HEK293 (cell line): ENCODE results near the gene SETD3.

Source experiments
- CTCF ChIA-PET: fragments of 350-600 bp; formaldehyde crosslinking; extraction: SDS; loops from one replicate; lab custom pipeline; 2021; ENCODE audit warnings: antibody characterized with exemption; lab: Yijun Ruan, JAX
- POLR2A ChIA-PET: fragments of 300-600 bp; formaldehyde crosslinking; extraction: SDS; loops from one replicate; lab custom pipeline; 2020; ENCODE audit warnings: antibody characterized with exemption, inconsistent platforms; lab: Yijun Ruan, JAX
- H3K27ac ChIP-seq: fragments of 200-500 bp; sonication (Bioruptor generic); 2 replicates; pipeline ENCODE4 v1.5.1; 2014; ENCODE audit warnings: low read depth, low read length, control low read depth, inconsistent platforms; ENCODE audit errors: extremely low read depth
- H3K36me3 ChIP-seq, 2 experiments: fragments of 200-500 bp in 1 of 2; sonication (Bioruptor generic) in 1 of 2; 1 replicate in 1 of 2; 2 replicates in 1 of 2; pipeline ENCODE4 v1.5.1; 2014 to 2017; ENCODE audit warnings: inconsistent platforms in 2 of 2, low read length in 2 of 2; ENCODE audit not compliant: control insufficient read depth in 2 of 2, insufficient read depth in 1 of 2
- H3K4me1 ChIP-seq: fragments of 200-500 bp; sonication (Bioruptor generic); 2 replicates; pipeline ENCODE4 v1.5.1; 2014; ENCODE audit warnings: mild to moderate bottlenecking, low read length, inconsistent platforms; ENCODE audit not compliant: control insufficient read depth, insufficient read depth
- H3K4me3 ChIP-seq: 2 replicates; pipeline ENCODE4 v1.5.1; 2011; ENCODE audit warnings: low read depth, mild to moderate bottlenecking, control low read depth, low read length, moderate library complexity
- H3K9me3 ChIP-seq: fragments of 200-500 bp; sonication (Bioruptor generic); 2 replicates; pipeline ENCODE4 v1.5.1; 2014; ENCODE audit warnings: low read depth, low read length, inconsistent platforms; ENCODE audit not compliant: control insufficient read depth, insufficient read depth
- GLIS2 ChIP-seq: fragments of 450-650 bp; formaldehyde crosslinking; IDR thresholded peaks from 2 replicates; pipeline ENCODE4 v1.5.1; 2016; ENCODE audit warnings: missing biosample characterization, missing genetic modification characterization
- HOXC10 ChIP-seq: sonication (generic); formaldehyde crosslinking; IDR thresholded peaks from 2 replicates; pipeline ENCODE4 v1.8.1; 2023; ENCODE audit warnings: mild to moderate bottlenecking, missing genetic modification reagents
- KLF1 ChIP-seq: fragments of 450-650 bp; formaldehyde crosslinking; IDR thresholded peaks from 2 replicates; pipeline ENCODE4 v1.5.1; 2016; ENCODE audit warnings: missing biosample characterization, missing genetic modification characterization
- KLF8 ChIP-seq: fragments of 450-650 bp; formaldehyde crosslinking; IDR thresholded peaks from 2 replicates; pipeline ENCODE4 v1.5.1; 2016; ENCODE audit warnings: missing biosample characterization, missing genetic modification characterization
- SCRT1 ChIP-seq: fragments of 450-650 bp; formaldehyde crosslinking; IDR thresholded peaks from 2 replicates; pipeline ENCODE4 v1.5.1; 2016; ENCODE audit warnings: missing biosample characterization, missing genetic modification characterization, borderline replicate concordance
- ZBTB1 ChIP-seq: fragments of 450-650 bp; formaldehyde crosslinking; IDR thresholded peaks from 2 replicates; pipeline ENCODE4 v1.5.1; 2016; ENCODE audit warnings: missing biosample characterization, missing genetic modification characterization
- ZBTB17 ChIP-seq: fragments of 450-650 bp; formaldehyde crosslinking; IDR thresholded peaks from 2 replicates; pipeline ENCODE4 v1.5.1; 2016; ENCODE audit warnings: missing biosample characterization, missing genetic modification characterization
- ZBTB20 ChIP-seq: fragments of 450-650 bp; formaldehyde crosslinking; IDR thresholded peaks from 2 replicates; pipeline ENCODE4 v1.5.1; 2016; ENCODE audit warnings: missing biosample characterization, missing genetic modification characterization
- ZBTB7A ChIP-seq: fragments of 450-650 bp; formaldehyde crosslinking; IDR thresholded peaks from 2 replicates; pipeline ENCODE4 v1.5.1; 2016; ENCODE audit warnings: low read depth, missing biosample characterization, missing genetic modification characterization
- ZEB2 ChIP-seq: fragments of 450-650 bp; formaldehyde crosslinking; IDR thresholded peaks from 2 replicates; pipeline ENCODE4 v1.5.1; 2016; ENCODE audit warnings: missing biosample characterization, missing genetic modification characterization
- ZNF140 ChIP-seq: fragments of 450-650 bp; formaldehyde crosslinking; IDR thresholded peaks from 2 replicates; pipeline ENCODE4 v1.5.1; 2016; ENCODE audit warnings: missing biosample characterization, missing genetic modification characterization
- ZNF157 ChIP-seq: fragments of 450-650 bp; formaldehyde crosslinking; IDR thresholded peaks from 2 replicates; pipeline ENCODE4 v1.5.1; 2016; ENCODE audit warnings: missing biosample characterization, missing genetic modification characterization
- ZNF558 ChIP-seq: fragments of 450-650 bp; formaldehyde crosslinking; IDR thresholded peaks from 2 replicates; pipeline ENCODE4 v1.5.1; 2016; ENCODE audit warnings: missing biosample characterization, missing genetic modification characterization
- ZNF629 ChIP-seq: fragments of 450-650 bp; formaldehyde crosslinking; IDR thresholded peaks from 2 replicates; pipeline ENCODE4 v1.5.1; 2017; ENCODE audit warnings: missing biosample characterization, missing genetic modification characterization
- ZNF670 ChIP-seq: fragments of 450-650 bp; formaldehyde crosslinking; IDR thresholded peaks from 2 replicates; pipeline ENCODE4 v1.5.1; 2016; ENCODE audit warnings: missing biosample characterization, missing genetic modification characterization, low read depth
- ZNF701 ChIP-seq: fragments of 450-650 bp; formaldehyde crosslinking; IDR thresholded peaks from 2 replicates; pipeline ENCODE4 v1.5.1; 2016; ENCODE audit warnings: missing biosample characterization, missing genetic modification characterization
- ZNF704 ChIP-seq: fragments of 450-650 bp; formaldehyde crosslinking; IDR thresholded peaks from 2 replicates; pipeline ENCODE4 v1.5.1; 2016; ENCODE audit warnings: missing biosample characterization, missing genetic modification characterization
- ZSCAN16 ChIP-seq: fragments of 450-650 bp; formaldehyde crosslinking; IDR thresholded peaks from 2 replicates; pipeline ENCODE4 v1.5.1; 2016; ENCODE audit warnings: missing biosample characterization, missing genetic modification characterization
- TF ChIP-seq, protein P1 (sequence below): fragments of 450-650 bp; formaldehyde crosslinking; IDR thresholded peaks from 2 replicates; pipeline ENCODE4 v1.5.1; 2016; ENCODE audit warnings: missing biosample characterization, missing genetic modification characterization
- TF ChIP-seq, protein P2 (sequence below): fragments of 450-650 bp; formaldehyde crosslinking; IDR thresholded peaks from 2 replicates; pipeline ENCODE4 v1.5.1; 2016; ENCODE audit warnings: missing biosample characterization, missing genetic modification characterization
- TF ChIP-seq, protein P3 (sequence below): fragments of 450-650 bp; IDR thresholded peaks from 2 replicates; pipeline ENCODE4 v1.5.1; 2018; ENCODE audit warnings: missing biosample characterization, missing genetic modification characterization
- TF ChIP-seq, protein P4 (sequence below): fragments of 450-650 bp; formaldehyde crosslinking; IDR thresholded peaks from 2 replicates; pipeline ENCODE4 v1.5.1; 2016; ENCODE audit warnings: missing biosample characterization, missing genetic modification characterization

Gene SETD3

DNA sequence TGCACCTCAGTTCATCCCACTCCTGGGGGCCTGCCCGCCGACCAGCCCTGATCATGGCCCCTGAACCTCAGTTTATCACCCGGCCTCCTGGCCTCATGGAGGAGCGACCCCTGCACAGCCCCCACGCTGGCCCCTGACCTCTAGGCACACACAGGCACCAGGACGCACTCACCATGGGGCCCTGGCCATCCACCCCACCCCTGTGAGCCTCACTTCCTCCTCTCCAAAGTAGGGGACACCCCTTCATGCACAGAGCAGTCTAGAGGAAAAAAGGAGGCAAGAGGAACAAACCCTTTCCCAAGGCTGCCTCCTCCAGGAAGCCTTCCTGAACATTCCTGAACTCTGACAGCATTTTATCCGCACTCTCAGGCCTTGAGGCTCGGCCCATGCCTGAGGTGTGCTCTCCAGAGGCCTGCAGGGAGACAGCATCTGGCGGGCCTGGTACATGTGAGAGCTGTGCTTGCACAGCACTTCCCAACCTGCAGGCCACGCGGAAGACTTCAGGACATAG, 40.0 kb upstream of the SETD3 start (continued):
- TF ChIP-seq ZBTB17 (tag by site-specific recombination) (no peak), KLF1 (tag by site-specific recombination) (no peak), SCRT1 (tag by site-specific recombination) (no peak), ZBTB1 (no peak), GLIS2 (tag by site-specific recombination) (0 out of 2 replicates have a peak, but pooled peaks have one; percentile 4), ZNF157 (no peak), ZNF629 (tag by site-specific recombination) (no peak), HOXC10 (CRISPR knock-in tag) (no peak), ZBTB20 (no peak), KLF8 (tag by site-specific recombination) (0 out of 2 replicates have a peak, but pooled peaks have one; percentile 27), ZNF140 (tag by site-specific recombination) (no peak), ZNF701 (tag by site-specific recombination) (no peak), ZEB2 (tag by site-specific recombination) (no peak), ZSCAN16 (tag by site-specific recombination) (no peak), ZBTB7A (no peak), ZNF704 (tag by site-specific recombination) (no peak), ZNF558 (tag by site-specific recombination) (no peak), ZNF670 (tag by site-specific recombination) (no peak)
- TF ChIP-seq, protein P1, sequence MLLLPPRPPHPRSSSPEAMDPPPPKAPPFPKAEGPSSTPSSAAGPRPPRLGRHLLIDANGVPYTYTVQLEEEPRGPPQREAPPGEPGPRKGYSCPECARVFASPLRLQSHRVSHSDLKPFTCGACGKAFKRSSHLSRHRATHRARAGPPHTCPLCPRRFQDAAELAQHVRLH = peak; percentile 48; the same call in 1 of the 2 replicates
- TF ChIP-seq, protein P2, sequence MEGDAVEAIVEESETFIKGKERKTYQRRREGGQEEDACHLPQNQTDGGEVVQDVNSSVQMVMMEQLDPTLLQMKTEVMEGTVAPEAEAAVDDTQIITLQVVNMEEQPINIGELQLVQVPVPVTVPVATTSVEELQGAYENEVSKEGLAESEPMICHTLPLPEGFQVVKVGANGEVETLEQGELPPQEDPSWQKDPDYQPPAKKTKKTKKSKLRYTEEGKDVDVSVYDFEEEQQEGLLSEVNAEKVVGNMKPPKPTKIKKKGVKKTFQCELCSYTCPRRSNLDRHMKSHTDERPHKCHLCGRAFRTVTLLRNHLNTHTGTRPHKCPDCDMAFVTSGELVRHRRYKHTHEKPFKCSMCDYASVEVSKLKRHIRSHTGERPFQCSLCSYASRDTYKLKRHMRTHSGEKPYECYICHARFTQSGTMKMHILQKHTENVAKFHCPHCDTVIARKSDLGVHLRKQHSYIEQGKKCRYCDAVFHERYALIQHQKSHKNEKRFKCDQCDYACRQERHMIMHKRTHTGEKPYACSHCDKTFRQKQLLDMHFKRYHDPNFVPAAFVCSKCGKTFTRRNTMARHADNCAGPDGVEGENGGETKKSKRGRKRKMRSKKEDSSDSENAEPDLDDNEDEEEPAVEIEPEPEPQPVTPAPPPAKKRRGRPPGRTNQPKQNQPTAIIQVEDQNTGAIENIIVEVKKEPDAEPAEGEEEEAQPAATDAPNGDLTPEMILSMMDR (tag by site-specific recombination) = no peak
- TF ChIP-seq, protein P3, sequence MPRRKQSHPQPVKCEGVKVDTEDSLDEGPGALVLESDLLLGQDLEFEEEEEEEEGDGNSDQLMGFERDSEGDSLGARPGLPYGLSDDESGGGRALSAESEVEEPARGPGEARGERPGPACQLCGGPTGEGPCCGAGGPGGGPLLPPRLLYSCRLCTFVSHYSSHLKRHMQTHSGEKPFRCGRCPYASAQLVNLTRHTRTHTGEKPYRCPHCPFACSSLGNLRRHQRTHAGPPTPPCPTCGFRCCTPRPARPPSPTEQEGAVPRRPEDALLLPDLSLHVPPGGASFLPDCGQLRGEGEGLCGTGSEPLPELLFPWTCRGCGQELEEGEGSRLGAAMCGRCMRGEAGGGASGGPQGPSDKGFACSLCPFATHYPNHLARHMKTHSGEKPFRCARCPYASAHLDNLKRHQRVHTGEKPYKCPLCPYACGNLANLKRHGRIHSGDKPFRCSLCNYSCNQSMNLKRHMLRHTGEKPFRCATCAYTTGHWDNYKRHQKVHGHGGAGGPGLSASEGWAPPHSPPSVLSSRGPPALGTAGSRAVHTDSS (tag by site-specific recombination) = no peak

GRCh38 chr14:99519931-99520421, 39.3 kb upstream of the SETD3 start:
- Histone ChIP-seq H3K4me3 (no peak overlapping the region), H3K9me3 (no peaks in the 10 kb centered on the region), H3K36me3 (peaks cover 0 to 9% of the 10 kb centered on the region in 2 experiments; a peak in 1 of 3 replicates), H3K4me1 (peaks cover 24% of the 10 kb centered on the region), H3K27ac (no peak overlapping the region)
- ChIA-PET CTCF (interaction anchor here (0.5 to 1.1 kb wide), 4 partner anchors 51 to 114 kb away, joined by 3 to 8 read pairs (median 5); no protein-coding TSS in a partner anchor), POLR2A (no interaction called here)
- TF ChIP-seq, protein P4, sequence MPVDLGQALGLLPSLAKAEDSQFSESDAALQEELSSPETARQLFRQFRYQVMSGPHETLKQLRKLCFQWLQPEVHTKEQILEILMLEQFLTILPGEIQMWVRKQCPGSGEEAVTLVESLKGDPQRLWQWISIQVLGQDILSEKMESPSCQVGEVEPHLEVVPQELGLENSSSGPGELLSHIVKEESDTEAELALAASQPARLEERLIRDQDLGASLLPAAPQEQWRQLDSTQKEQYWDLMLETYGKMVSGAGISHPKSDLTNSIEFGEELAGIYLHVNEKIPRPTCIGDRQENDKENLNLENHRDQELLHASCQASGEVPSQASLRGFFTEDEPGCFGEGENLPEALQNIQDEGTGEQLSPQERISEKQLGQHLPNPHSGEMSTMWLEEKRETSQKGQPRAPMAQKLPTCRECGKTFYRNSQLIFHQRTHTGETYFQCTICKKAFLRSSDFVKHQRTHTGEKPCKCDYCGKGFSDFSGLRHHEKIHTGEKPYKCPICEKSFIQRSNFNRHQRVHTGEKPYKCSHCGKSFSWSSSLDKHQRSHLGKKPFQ (tag by site-specific recombination) = no peak
- peak; percentile 18; the same call in 1 of the 2 replicates for TF ChIP-seq GLIS2 (tag by site-specific recombination)
- TF ChIP-seq, all 188 proteins: peak for 1
